ENCODE results near the gene CEMIP2. TPM values are rescaled to one million over a fixed set of nuclear protein-coding genes. Genes with fewer than 3 reads are reported as not detected.

The CEMIP2 gene
- total and polyA plus RNA-seq, 2 of the 13 experiments (the other 11 are each of a cell fraction or from before 2014, with no cell fraction given), result 94.3 to 128 TPM

GRCh38 chr9:71676460-71676859, 91.9 kb downstream of the CEMIP2 start (continued):
- no peak for TF ChIP-seq ZBTB40 (IDR thresholded peaks at IDR 0.05)
- TF ChIP-seq ZBTB40 (CRISPR knock-in tag; IDR thresholded peaks at IDR 0.05), result no peak

GRCh38 chr9:71675857-71676165, 92.5 kb downstream of the CEMIP2 start:
- no peak for ATAC-seq
- Histone ChIP-seq H3K79me2 (ENCODE audit: insufficient read depth, low read length) (no peaks in the 10 kb centered on the region), H3K4me1 (ENCODE audit: insufficient read depth, low read length) (peaks cover 61% of the 10 kb centered on the region), H3K27ac (ENCODE audit: extremely low read length, insufficient read depth, low read length) (no peak overlapping the region), H3K27me3 (ENCODE audit: control insufficient read depth in 1 of 2, insufficient read depth in 2 of 2, low read length in 2 of 2) (no peaks in the 10 kb centered on the region; a peak in 1 of 5 replicates), H2AFZ (ENCODE audit: low read length) (no peak overlapping the region), H3K9ac (ENCODE audit: insufficient read depth, low read depth, low read length) (no peak overlapping the region), H3K4me3 (replicated peaks in 1 of 3; ENCODE audit: insufficient read depth in 1 of 3, low read depth in 2 of 3, low read length in 3 of 3) (no peak overlapping the region), H3K4me2 (ENCODE audit: low read depth, low read length) (no peak overlapping the region), H3K9me3 (ENCODE audit: low read length) (peaks cover 8% of the 10 kb centered on the region; the same call in 1 of the 2 replicates), H3K36me3 (replicated peaks in 1 of 2; ENCODE audit: control insufficient read depth in 1 of 2, insufficient read depth in 2 of 2, low read length in 2 of 2) (no peaks in the 10 kb centered on the region), H4K20me1 (ENCODE audit: insufficient read depth, low read length) (no peaks in the 10 kb centered on the region)
- in situ Hi-C loops (cut with HindIII; ENCODE audit: extremely low pct_ligation_motif_present, low pct_unique_long_range_greater_than_20kb) (no loop called here), intact Hi-C loops (cut with micrococcal nuclease; ENCODE audit: unreplicated experiment) (loop anchor here (10.0 kb wide), 1 partner anchor 239 kb away; the partner anchor contains the start of genes ABHD17B and C9orf85)
- 94% methylated on average over 1 of the region's 1 CpG for WGBS (ENCODE audit: low lambda C conversion rate)
- no TSS peak for BruUV-seq (replicated peaks)
- no peak for DNase-seq (ENCODE audit: low spot score)
- CTCF ChIA-PET (ENCODE audit: low intra/inter-chr PET ratio, low total read pairs), result no interaction called here
- POLR2A ChIA-PET, result no interaction called here
- no peak for FAIRE-seq
- TF ChIP-seq ZFP62 (CRISPR knock-in tag; IDR thresholded peaks at IDR 0.05), result no peak
- TF ChIP-seq CERS6 (CRISPR knock-in tag; IDR thresholded peaks at IDR 0.05), result no peak
- no peak for TF ChIP-seq TP53 (CRISPR knock-in tag; conservative IDR thresholded peaks at IDR 0.05)
- no peak for TF ChIP-seq ARID2 (CRISPR knock-in tag; IDR thresholded peaks at IDR 0.05; ENCODE audit: borderline replicate concordance)
- TF ChIP-seq ZNF512B (CRISPR knock-in tag; IDR thresholded peaks at IDR 0.05; ENCODE audit: borderline replicate concordance), result no peak
- TF ChIP-seq CREM (IDR thresholded peaks at IDR 0.05), result no peak
- no peak for TF ChIP-seq CREM (CRISPR knock-in tag; IDR thresholded peaks at IDR 0.05)
- TF ChIP-seq HMGA1 (CRISPR knock-in tag; conservative IDR thresholded peaks at IDR 0.05), result no peak
- TF ChIP-seq EEA1 (CRISPR knock-in tag; IDR thresholded peaks at IDR 0.05; ENCODE audit: borderline replicate concordance), result no peak
- no peak for TF ChIP-seq RBM22 (optimal IDR thresholded peaks at IDR 0.05; ENCODE audit: low read length)
